GM12878 (cell line): ENCODE data around the gene ICE2. TPM values are rescaled to one million over a fixed set of nuclear protein-coding genes. Genes with fewer than 3 reads are reported as not detected.
A peak's percentile ranks its signal among the peaks of the same experiment; 100 is the strongest.

Experiments used
- BMI1 ChIP-seq: fragments of 450-650 bp; IDR thresholded peaks from 2 replicates; pipeline ENCODE4 v1.6.1; 2016; ENCODE audit warnings: mild to moderate bottlenecking, moderate library complexity, borderline replicate concordance
- CREB1 ChIP-seq: IDR thresholded peaks from 2 replicates; pipeline ENCODE4 v1.6.1; 2012; ENCODE audit warnings: low read depth, mild to moderate bottlenecking, inconsistent platforms
- DPF2 ChIP-seq: fragments of 450-650 bp; IDR thresholded peaks from 2 replicates; pipeline ENCODE4 v1.6.1; 2017; ENCODE audit warnings: mild to moderate bottlenecking
- EED ChIP-seq: sonication (generic); IDR thresholded peaks from 2 replicates; pipeline ENCODE4 v1.6.1; 2016; ENCODE audit warnings: antibody characterized with exemption, low read depth
- GATAD2B ChIP-seq: fragments of 450-650 bp; conservative IDR thresholded peaks from 2 replicates; pipeline ENCODE4 v1.6.1; 2017; ENCODE audit warnings: low read depth, mild to moderate bottlenecking, moderate library complexity
- IKZF2 ChIP-seq, 2 experiments: fragments of 450-650 bp; IDR thresholded peaks; 2 replicates each; pipeline ENCODE4 v1.6.1; 2017; ENCODE audit warnings: mild to moderate bottlenecking in 2 of 2, moderate library complexity in 2 of 2
- IRF4 ChIP-seq: IDR thresholded peaks from 2 replicates; pipeline ENCODE4 v1.6.1; 2011; ENCODE audit warnings: low read depth, low read length
- MEF2A ChIP-seq: IDR thresholded peaks from 2 replicates; pipeline ENCODE4 v1.6.1; 2011; ENCODE audit warnings: low read depth, mild to moderate bottlenecking, low read length, moderate library complexity; ENCODE audit not compliant: insufficient read depth
- NFXL1 ChIP-seq: fragments of 450-650 bp; IDR thresholded peaks from 2 replicates; pipeline ENCODE4 v1.6.1; 2017; ENCODE audit warnings: antibody characterized with exemption, mild to moderate bottlenecking, borderline replicate concordance
- NFYA ChIP-seq: IDR thresholded peaks from 2 replicates; pipeline ENCODE4 v1.6.1; 2011; ENCODE audit warnings: low read depth, mild to moderate bottlenecking, low read length, improper control_type of control experiment, borderline replicate concordance
- POLR2A ChIP-seq: IDR thresholded peaks from 2 replicates; pipeline ENCODE4 v1.6.1; 2011; ENCODE audit warnings: low read depth, mild to moderate bottlenecking, low read length
- POLR2AphosphoS5 ChIP-seq: IDR thresholded peaks from 2 replicates; pipeline ENCODE4 v1.6.1; 2011; ENCODE audit warnings: mild to moderate bottlenecking, low read length, inconsistent platforms
- RBBP5 ChIP-seq: fragments of 200-600 bp; sonication (generic); conservative IDR thresholded peaks from 2 replicates; pipeline ENCODE4 v1.6.1; 2016
- SMAD1 ChIP-seq: fragments of 450-650 bp; IDR thresholded peaks from 2 replicates; pipeline ENCODE4 v1.6.1; 2018; ENCODE audit warnings: mild to moderate bottlenecking, low read depth; ENCODE audit not compliant: partially characterized antibody
- TCF7 ChIP-seq: IDR thresholded peaks from 2 replicates; pipeline ENCODE4 v1.6.1; 2014; ENCODE audit warnings: antibody characterized with exemption, borderline replicate concordance
- WRNIP1 ChIP-seq: IDR thresholded peaks from 2 replicates; pipeline ENCODE4 v1.6.1; 2011; ENCODE audit warnings: low read depth, low read length, improper control_type of control experiment, borderline replicate concordance
- ZNF384 ChIP-seq: IDR thresholded peaks from 2 replicates; pipeline ENCODE4 v1.6.1; 2012; ENCODE audit warnings: low read depth, mild to moderate bottlenecking, low read length, improper control_type of control experiment, borderline replicate concordance
- polyA plus RNA-seq, 11 experiments: library from polyadenylated mRNA; depleted of rRNA in 4 of 11; unstranded in 6 of 11; stranded (reverse) in 5 of 11; fragments of >200 nt; fragmentation: Nextera tagmentation in 4 of 11; fragmentation: Illumina TruSeq in 1 of 11; extraction: Ambion mirVana in 4 of 11; extraction: Trizol in 1 of 11; gene quantifications; 1 replicate in 1 of 11; 2 replicates in 10 of 11; pipeline versions ENCODE4 v1.2.1 to v1.2.3, GENCODE V29; 2011 to 2016; ENCODE audit warnings: inconsistent platforms in 2 of 11, missing spikeins in 2 of 11, low read depth in 1 of 11
- total RNA-seq, 4 experiments: library from RNA; depleted of rRNA in 3 of 4; stranded (reverse); fragments of >200 nt in 3 of 4; fragmentation: Illumina TruSeq in 1 of 4; extraction: Trizol in 1 of 4; gene quantifications; 2 replicates each; pipeline versions ENCODE4 v1.2.1 to v1.2.3, GENCODE V29; 2013 to 2021
- TF ChIP-seq, protein P1 (sequence below), 3 experiments: IDR thresholded peaks in 2 of 3; conservative IDR thresholded peaks in 1 of 3; 2 replicates each; pipeline ENCODE4 v1.5.1; 2011; ENCODE audit warnings: low read depth in 3 of 3, low read length in 3 of 3, mild to moderate bottlenecking in 3 of 3, control low read depth in 2 of 3, moderate library complexity in 2 of 3, inconsistent platforms in 1 of 3, mixed read lengths in 1 of 3; ENCODE audit not compliant: control insufficient read depth in 2 of 3, insufficient read depth in 1 of 3; ENCODE audit errors: extremely low read depth in 1 of 3
- TF ChIP-seq, protein P2 (sequence below): fragments of 450-650 bp; IDR thresholded peaks from 2 replicates; pipeline ENCODE4 v1.6.1; 2017; ENCODE audit warnings: borderline replicate concordance
- TF ChIP-seq, protein P3 (sequence below): IDR thresholded peaks from 2 replicates; pipeline ENCODE4 v1.6.1; 2012; ENCODE audit warnings: low read depth, low read length, improper control_type of control experiment
- TF ChIP-seq, protein P4 (sequence below): IDR thresholded peaks from 2 replicates; pipeline ENCODE4 v1.6.1; 2012; ENCODE audit warnings: low read depth, low read length, improper control_type of control experiment
- TF ChIP-seq, protein P5 (sequence below): fragments of 450-650 bp; IDR thresholded peaks from 2 replicates; pipeline ENCODE4 v1.6.1; 2017; ENCODE audit warnings: mild to moderate bottlenecking, moderate library complexity

The ICE2 gene
- total and polyA plus RNA-seq, 10 of the 15 experiments (the other 5 are each of a cell fraction or from before 2014, with no cell fraction given): 14.2 to 62.0 (median 44.9) TPM

DNA sequence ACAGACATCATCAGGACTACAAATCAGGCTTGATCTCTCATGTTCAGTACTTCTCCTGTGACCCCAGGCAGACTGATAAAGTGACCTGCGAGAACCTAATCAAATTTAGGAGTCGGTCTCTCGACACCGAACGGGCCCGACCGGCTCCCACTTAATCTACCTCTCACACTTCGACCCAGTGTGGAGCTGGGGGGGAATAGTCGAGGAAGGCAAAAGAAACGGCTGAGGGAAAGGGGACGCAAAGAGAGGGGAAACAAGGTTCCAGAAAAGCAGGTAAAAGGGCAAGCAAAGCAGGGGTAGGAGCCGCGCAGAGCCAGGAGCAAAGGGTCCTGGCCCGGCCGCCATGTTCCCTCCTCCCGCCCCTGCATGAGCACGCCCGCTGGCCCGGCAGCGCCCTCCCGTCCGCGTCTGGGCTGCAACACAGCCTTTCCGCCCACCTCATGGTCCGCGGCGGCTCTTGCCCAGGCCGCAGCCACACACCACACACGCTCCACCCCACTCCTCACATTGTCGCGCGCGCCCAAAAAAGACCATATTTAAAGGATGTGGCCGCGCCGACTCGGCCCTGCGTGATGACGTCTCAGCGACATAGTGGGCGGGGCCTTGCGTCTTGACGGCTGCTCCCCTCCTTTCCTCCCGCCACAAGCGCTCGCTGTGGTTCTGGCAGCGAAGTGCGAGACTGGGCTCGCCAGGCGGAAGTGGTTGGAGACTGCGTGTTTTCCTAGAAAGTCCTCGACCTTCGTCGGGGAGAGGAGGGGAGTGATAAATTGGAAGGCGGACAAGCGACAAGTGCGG lies at the start of gene ICE2 (continued):
- TF ChIP-seq, protein P1, sequence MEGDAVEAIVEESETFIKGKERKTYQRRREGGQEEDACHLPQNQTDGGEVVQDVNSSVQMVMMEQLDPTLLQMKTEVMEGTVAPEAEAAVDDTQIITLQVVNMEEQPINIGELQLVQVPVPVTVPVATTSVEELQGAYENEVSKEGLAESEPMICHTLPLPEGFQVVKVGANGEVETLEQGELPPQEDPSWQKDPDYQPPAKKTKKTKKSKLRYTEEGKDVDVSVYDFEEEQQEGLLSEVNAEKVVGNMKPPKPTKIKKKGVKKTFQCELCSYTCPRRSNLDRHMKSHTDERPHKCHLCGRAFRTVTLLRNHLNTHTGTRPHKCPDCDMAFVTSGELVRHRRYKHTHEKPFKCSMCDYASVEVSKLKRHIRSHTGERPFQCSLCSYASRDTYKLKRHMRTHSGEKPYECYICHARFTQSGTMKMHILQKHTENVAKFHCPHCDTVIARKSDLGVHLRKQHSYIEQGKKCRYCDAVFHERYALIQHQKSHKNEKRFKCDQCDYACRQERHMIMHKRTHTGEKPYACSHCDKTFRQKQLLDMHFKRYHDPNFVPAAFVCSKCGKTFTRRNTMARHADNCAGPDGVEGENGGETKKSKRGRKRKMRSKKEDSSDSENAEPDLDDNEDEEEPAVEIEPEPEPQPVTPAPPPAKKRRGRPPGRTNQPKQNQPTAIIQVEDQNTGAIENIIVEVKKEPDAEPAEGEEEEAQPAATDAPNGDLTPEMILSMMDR (IDR thresholded peaks at IDR 0.05 in 2 of 3, conservative IDR thresholded peaks at IDR 0.05 in 1 of 3; ENCODE audit: control insufficient read depth in 2 of 3, extremely low read depth in 1 of 3, insufficient read depth in 1 of 3, low read depth in 3 of 3, low read length in 3 of 3): peak in 2 of 3 experiments; percentile 4 to 7; a peak in 1 of 6 replicates
- TF ChIP-seq POLR2A: peak; percentile 99
- TF ChIP-seq, protein P2, sequence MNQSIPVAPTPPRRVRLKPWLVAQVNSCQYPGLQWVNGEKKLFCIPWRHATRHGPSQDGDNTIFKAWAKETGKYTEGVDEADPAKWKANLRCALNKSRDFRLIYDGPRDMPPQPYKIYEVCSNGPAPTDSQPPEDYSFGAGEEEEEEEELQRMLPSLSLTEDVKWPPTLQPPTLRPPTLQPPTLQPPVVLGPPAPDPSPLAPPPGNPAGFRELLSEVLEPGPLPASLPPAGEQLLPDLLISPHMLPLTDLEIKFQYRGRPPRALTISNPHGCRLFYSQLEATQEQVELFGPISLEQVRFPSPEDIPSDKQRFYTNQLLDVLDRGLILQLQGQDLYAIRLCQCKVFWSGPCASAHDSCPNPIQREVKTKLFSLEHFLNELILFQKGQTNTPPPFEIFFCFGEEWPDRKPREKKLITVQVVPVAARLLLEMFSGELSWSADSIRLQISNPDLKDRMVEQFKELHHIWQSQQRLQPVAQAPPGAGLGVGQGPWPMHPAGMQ: no peak
- TF ChIP-seq CREB1: peak; percentile 96
- TF ChIP-seq ZNF384: 0 out of 2 replicates have a peak, but pooled peaks have one; percentile 19
- no peak for TF ChIP-seq NFYA
- TF ChIP-seq, protein P3, sequence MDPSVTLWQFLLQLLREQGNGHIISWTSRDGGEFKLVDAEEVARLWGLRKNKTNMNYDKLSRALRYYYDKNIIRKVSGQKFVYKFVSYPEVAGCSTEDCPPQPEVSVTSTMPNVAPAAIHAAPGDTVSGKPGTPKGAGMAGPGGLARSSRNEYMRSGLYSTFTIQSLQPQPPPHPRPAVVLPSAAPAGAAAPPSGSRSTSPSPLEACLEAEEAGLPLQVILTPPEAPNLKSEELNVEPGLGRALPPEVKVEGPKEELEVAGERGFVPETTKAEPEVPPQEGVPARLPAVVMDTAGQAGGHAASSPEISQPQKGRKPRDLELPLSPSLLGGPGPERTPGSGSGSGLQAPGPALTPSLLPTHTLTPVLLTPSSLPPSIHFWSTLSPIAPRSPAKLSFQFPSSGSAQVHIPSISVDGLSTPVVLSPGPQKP: peak; percentile 64
- TF ChIP-seq WRNIP1: no peak
- TF ChIP-seq BMI1: no peak
- TF ChIP-seq IKZF2 (IDR thresholded peaks at IDR 0.05): peak; percentile 88
- TF ChIP-seq GATAD2B: peak; percentile 91
- TF ChIP-seq, protein P4, sequence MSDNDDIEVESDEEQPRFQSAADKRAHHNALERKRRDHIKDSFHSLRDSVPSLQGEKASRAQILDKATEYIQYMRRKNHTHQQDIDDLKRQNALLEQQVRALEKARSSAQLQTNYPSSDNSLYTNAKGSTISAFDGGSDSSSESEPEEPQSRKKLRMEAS: peak; percentile 67; the same call in 1 of the 2 replicates
- TF ChIP-seq NFXL1: no peak
- 0 out of 2 replicates have a peak, but pooled peaks have one; percentile 4 for TF ChIP-seq TCF7
- TF ChIP-seq POLR2AphosphoS5: peak; percentile 98
- TF ChIP-seq, protein P5, sequence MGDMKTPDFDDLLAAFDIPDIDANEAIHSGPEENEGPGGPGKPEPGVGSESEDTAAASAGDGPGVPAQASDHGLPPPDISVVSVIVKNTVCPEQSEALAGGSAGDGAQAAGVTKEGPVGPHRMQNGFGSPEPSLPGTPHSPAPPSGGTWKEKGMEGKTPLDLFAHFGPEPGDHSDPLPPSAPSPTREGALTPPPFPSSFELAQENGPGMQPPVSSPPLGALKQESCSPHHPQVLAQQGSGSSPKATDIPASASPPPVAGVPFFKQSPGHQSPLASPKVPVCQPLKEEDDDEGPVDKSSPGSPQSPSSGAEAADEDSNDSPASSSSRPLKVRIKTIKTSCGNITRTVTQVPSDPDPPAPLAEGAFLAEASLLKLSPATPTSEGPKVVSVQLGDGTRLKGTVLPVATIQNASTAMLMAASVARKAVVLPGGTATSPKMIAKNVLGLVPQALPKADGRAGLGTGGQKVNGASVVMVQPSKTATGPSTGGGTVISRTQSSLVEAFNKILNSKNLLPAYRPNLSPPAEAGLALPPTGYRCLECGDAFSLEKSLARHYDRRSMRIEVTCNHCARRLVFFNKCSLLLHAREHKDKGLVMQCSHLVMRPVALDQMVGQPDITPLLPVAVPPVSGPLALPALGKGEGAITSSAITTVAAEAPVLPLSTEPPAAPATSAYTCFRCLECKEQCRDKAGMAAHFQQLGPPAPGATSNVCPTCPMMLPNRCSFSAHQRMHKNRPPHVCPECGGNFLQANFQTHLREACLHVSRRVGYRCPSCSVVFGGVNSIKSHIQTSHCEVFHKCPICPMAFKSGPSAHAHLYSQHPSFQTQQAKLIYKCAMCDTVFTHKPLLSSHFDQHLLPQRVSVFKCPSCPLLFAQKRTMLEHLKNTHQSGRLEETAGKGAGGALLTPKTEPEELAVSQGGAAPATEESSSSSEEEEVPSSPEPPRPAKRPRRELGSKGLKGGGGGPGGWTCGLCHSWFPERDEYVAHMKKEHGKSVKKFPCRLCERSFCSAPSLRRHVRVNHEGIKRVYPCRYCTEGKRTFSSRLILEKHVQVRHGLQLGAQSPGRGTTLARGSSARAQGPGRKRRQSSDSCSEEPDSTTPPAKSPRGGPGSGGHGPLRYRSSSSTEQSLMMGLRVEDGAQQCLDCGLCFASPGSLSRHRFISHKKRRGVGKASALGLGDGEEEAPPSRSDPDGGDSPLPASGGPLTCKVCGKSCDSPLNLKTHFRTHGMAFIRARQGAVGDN: peak; percentile 91
- TF ChIP-seq MEF2A: 0 out of 2 replicates have a peak, but pooled peaks have one; percentile 25
- TF ChIP-seq DPF2: peak; percentile 82; the same call in 1 of the 2 replicates
- TF ChIP-seq IRF4: 0 out of 2 replicates have a peak, but pooled peaks have one; percentile 1
- TF ChIP-seq EED: peak; percentile 85
- TF ChIP-seq RBBP5: 0 out of 2 replicates have a peak, but pooled peaks have one; percentile 51
- TF ChIP-seq SMAD1: peak; percentile 37
